Activated naive CD8-positive, alpha-beta T cell treated with anti-CD3 and anti-CD28 coated beads, Interleukin-2, amount 10 ng/mL, durations not matched to agents 7 days and 5 days (primary cell): ENCODE results near the gene KLK13. TPM values are rescaled to one million over a fixed set of nuclear protein-coding genes. Genes with fewer than 3 reads are reported as not detected.

Experiments
- ATAC-seq: fragments of 150-1000 bp; cut with Tn5 transposase; one replicate; pipeline ENCODE4 v1.10.0; 2021; ENCODE audit warnings: low read depth, moderate library complexity
- POLR2A ChIA-PET: fragments of 350-600 bp; sonication (Branson Sonifier 250); formaldehyde crosslinking; loops from one replicate; lab custom pipeline; 2021; ENCODE audit warnings: antibody characterized with exemption; lab: Charles Lee
- DNase-seq: peaks from one replicate; pipeline ENCODE4 v3.0.0; 2021
- H3K27ac Mint-ChIP-seq: one replicate; pipeline ENCODE4 v1.8.0; 2022; ENCODE audit warnings: mild to moderate bottlenecking, mixed read lengths
- H3K27me3 Mint-ChIP-seq: one replicate; pipeline ENCODE4 v1.8.0; 2022; ENCODE audit warnings: mild to moderate bottlenecking, moderate library complexity, mixed read lengths
- H3K36me3 Mint-ChIP-seq: one replicate; pipeline ENCODE4 v1.8.0; 2021; ENCODE audit warnings: mild to moderate bottlenecking, mixed read lengths
- H3K4me1 Mint-ChIP-seq: one replicate; pipeline ENCODE4 v1.8.0; 2021; ENCODE audit warnings: mixed read lengths
- H3K4me3 Mint-ChIP-seq: one replicate; pipeline ENCODE4 v1.8.0; 2022; ENCODE audit warnings: mild to moderate bottlenecking, moderate library complexity, mixed read lengths
- H3K9me3 Mint-ChIP-seq: one replicate; pipeline ENCODE4 v1.8.0; 2021; ENCODE audit warnings: mixed read lengths
- total RNA-seq, 2 experiments: library from RNA; stranded (reverse); gene quantifications; one replicate each; pipeline ENCODE4 v1.2.3, GENCODE V29; 2021

Gene KLK13, protein sequence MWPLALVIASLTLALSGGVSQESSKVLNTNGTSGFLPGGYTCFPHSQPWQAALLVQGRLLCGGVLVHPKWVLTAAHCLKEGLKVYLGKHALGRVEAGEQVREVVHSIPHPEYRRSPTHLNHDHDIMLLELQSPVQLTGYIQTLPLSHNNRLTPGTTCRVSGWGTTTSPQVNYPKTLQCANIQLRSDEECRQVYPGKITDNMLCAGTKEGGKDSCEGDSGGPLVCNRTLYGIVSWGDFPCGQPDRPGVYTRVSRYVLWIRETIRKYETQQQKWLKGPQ
- total RNA-seq, result not detected

DNA sequence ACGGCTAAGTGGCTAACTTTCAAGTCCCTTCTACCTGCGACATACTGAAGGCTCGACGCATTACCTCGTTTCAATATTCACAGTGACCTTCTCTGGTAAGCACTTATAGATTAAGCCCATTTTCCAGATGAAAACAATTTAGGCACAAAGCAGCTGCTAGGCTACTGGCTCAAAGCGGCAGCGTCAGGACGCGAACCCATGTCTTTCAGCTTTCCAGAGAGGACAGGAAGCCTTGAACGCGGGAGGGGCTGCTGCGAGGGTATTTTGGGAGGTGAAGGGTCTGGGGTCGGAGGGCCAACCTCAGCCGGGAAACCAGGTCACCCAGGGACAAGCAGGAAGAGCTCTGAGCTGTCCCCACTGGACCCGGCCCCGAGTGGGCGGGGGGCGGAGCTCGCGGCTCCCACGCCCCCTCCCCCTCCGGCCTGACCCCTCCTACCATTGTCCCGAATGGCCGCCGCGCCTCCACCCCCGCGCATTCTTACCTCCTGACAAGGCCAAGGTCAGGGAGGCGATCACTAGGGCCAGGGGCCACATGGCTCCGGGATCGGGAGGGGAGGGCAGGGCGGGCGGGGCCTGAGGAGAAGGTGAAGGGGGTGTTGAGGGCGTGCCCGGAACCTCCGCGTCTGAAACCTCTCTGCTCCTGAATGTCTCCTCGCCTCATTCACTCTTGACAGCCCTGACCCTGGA lies at the start of gene KLK13:
KLK13 (minus strand) TSS at position 559 of the 687 bp plus-strand sequence; CDS start at position 534, 25 bp downstream.
- no peak for DNase-seq

DNA sequence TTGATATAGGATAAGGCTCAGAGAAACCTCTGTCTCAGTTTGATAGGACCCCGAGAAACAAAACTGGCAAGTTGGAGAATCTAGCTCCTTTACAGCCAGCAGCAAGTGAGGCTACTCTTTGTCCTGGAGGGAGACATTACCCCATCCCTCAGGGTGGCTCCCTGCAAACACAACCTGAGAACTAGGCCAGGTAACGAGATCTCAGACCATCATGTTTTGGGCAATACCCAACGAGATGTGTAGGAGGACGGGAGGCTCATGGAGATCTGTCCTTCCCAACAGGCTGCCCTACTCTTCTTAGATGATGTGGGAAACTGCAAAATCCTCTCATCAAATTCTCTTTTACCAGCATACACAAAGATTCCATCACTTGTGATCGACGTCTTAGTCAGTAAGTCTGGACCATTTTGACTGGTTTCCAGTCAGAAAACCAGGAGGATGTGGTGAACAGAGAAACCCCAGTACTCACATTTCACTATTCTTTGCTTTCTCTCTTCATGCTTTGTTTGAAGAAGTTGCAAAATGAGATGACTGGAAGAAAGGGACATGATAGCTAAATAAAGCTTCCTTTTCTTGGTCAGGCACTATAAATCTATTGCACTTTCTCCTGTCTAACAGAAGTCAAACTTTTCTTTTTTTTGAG lies 49.3 kb upstream of the KLK13 start:
- Mint-ChIP-seq H3K27ac (peak overlapping the region; percentile 65), H3K4me3 (peak overlapping the region; percentile 26), H3K27me3 (peaks cover 9% of the 10 kb centered on the region), H3K36me3 (no peaks in the 10 kb centered on the region), H3K4me1 (peaks cover 31% of the 10 kb centered on the region), H3K9me3 (no peaks in the 10 kb centered on the region)
- POLR2A ChIA-PET, result interaction anchor here (0.5 to 1.4 kb wide), 2 partner anchors 9 to 18 kb away, joined by 3 to 4 read pairs; no protein-coding TSS in a partner anchor
- DNase-seq, result no peak
- peak; percentile 76 for ATAC-seq

More for the DNA sequence above, at the start of gene KLK13:
- Mint-ChIP-seq H3K4me3 (no peak within 1 kb of the TSS), H3K9me3 (no peaks in the 10 kb centered on the region), H3K27me3 (peaks cover 30% of the 10 kb centered on the region), H3K27ac (no peak within 1 kb of the TSS), H3K36me3 (no peaks in the 10 kb centered on the region), H3K4me1 (peaks cover 2% of the 10 kb centered on the region)
- ATAC-seq, result no peak
- POLR2A ChIA-PET, result interaction anchor here (0.7 kb wide), 1 partner anchor 491 kb away, joined by 4 read pairs; no protein-coding TSS in a partner anchor

GRCh38 chr19:51111606-51112005 lies 46.7 kb upstream of the KLK13 start:
- DNase-seq, result no peak

GRCh38 chr19:51110666-51110971 lies 45.7 kb upstream of the KLK13 start:
- ATAC-seq, result no peak

More at GRCh38 chr19:51111606-51112005, 46.7 kb upstream of the KLK13 start:
- ATAC-seq, result no peak
- Mint-ChIP-seq H3K4me1 (peaks cover 34% of the 10 kb centered on the region), H3K36me3 (no peaks in the 10 kb centered on the region), H3K27ac (no peak overlapping the region), H3K4me3 (no peak overlapping the region), H3K27me3 (peaks cover 2% of the 10 kb centered on the region), H3K9me3 (no peaks in the 10 kb centered on the region)
- POLR2A ChIA-PET, result interaction anchor here (0.7 kb wide), 1 partner anchor 278 kb away, joined by 6 read pairs; no protein-coding TSS in a partner anchor

GRCh38 chr19:51108805-51109146 lies 43.9 kb upstream of the KLK13 start:
- H3K4me3 Mint-ChIP-seq, result peak overlapping the region; percentile 90
- DNase-seq, result no peak
- POLR2A ChIA-PET, result interaction anchor here (0.6 to 1.0 kb wide), 2 partner anchors 10 to 23 kb away, joined by 3 read pairs; no protein-coding TSS in a partner anchor
- peak; percentile 40 for ATAC-seq
- no peaks in the 10 kb centered on the region for H3K36me3 Mint-ChIP-seq
- no peaks in the 10 kb centered on the region for H3K9me3 Mint-ChIP-seq
- H3K27ac Mint-ChIP-seq, result peak overlapping the region; percentile 88
- peaks cover 21% of the 10 kb centered on the region for H3K4me1 Mint-ChIP-seq
- no peaks in the 10 kb centered on the region for H3K27me3 Mint-ChIP-seq

More at GRCh38 chr19:51110666-51110971, 45.7 kb upstream of the KLK13 start:
- Mint-ChIP-seq H3K27ac (no peak overlapping the region), H3K36me3 (no peaks in the 10 kb centered on the region), H3K9me3 (no peaks in the 10 kb centered on the region), H3K4me3 (no peak overlapping the region), H3K27me3 (no peaks in the 10 kb centered on the region), H3K4me1 (peaks cover 33% of the 10 kb centered on the region)
- no peak for DNase-seq
- POLR2A ChIA-PET, result interaction anchor here (1.0 kb wide), 1 partner anchor 21 kb away, joined by 3 read pairs; no protein-coding TSS in a partner anchor

GRCh38 chr19:51108066-51108804 lies 43.3 kb upstream of the KLK13 start, which contains the start of gene CTU1:
Gene CTU1 (minus strand): TSS chr19:51108409. CDS start chr19:51104569, 3,840 bp downstream.
- no peaks in the 10 kb centered on the region for H3K27me3 Mint-ChIP-seq
- H3K9me3 Mint-ChIP-seq, result no peaks in the 10 kb centered on the region
- POLR2A ChIA-PET, result interaction anchor here (0.6 to 1.0 kb wide), 4 partner anchors 9 to 24 kb away, joined by 3 to 4 read pairs (median 4); no protein-coding TSS in a partner anchor
- ATAC-seq (peak; percentile 96), DNase-seq (peak; percentile 96)
- peak within 1 kb of the TSS; percentile 90 for H3K4me3 Mint-ChIP-seq
- H3K27ac Mint-ChIP-seq, result peak within 1 kb of the TSS; percentile 88
- H3K36me3 Mint-ChIP-seq, result no peaks in the 10 kb centered on the region
- H3K4me1 Mint-ChIP-seq, result peaks cover 20% of the 10 kb centered on the region

GRCh38 chr19:51107406-51108065 lies 42.6 kb upstream of the KLK13 start:
- H3K27ac Mint-ChIP-seq, result peak overlapping the region; percentile 88
- ATAC-seq (no peak), DNase-seq (no peak)
- H3K4me1 Mint-ChIP-seq, result peaks cover 23% of the 10 kb centered on the region
- no peaks in the 10 kb centered on the region for H3K9me3 Mint-ChIP-seq
- H3K27me3 Mint-ChIP-seq, result no peaks in the 10 kb centered on the region
- peaks cover 2% of the 10 kb centered on the region for H3K36me3 Mint-ChIP-seq
- POLR2A ChIA-PET, result interaction anchor here (0.7 to 1.0 kb wide), 2 partner anchors 11 to 15 kb away, joined by 4 read pairs; no protein-coding TSS in a partner anchor
- peak overlapping the region; percentile 90 for H3K4me3 Mint-ChIP-seq

DNA sequence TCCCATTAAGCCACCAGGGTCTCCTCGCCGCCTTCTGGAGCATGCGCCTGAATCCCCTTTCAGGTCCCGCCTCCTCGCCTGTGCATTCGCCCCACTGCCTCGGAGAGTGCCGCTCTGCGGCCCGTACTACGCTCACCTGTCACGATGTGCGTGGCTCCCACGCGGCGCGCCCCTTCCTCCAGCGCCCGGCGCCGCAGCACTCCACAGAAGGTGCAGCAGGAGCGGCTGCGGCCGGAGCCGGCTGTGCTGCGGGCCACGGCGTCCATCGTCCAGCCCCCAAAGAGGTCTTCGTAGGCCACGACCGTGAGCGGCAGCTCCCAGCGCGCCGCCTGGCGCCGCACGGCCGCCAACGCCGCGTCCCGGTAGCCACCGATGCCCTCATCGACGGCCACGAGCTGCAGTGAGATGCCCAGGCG lies 39.0 kb upstream of the KLK13 start:
- no peak overlapping the region for H3K4me3 Mint-ChIP-seq
- H3K27me3 Mint-ChIP-seq, result no peaks in the 10 kb centered on the region
- no peak overlapping the region for H3K27ac Mint-ChIP-seq
- no peak for DNase-seq
- POLR2A ChIA-PET, result no interaction called here
- H3K9me3 Mint-ChIP-seq, result no peaks in the 10 kb centered on the region
- peaks cover 6% of the 10 kb centered on the region for H3K36me3 Mint-ChIP-seq
- ATAC-seq, result no peak
- H3K4me1 Mint-ChIP-seq, result peaks cover 28% of the 10 kb centered on the region

DNA sequence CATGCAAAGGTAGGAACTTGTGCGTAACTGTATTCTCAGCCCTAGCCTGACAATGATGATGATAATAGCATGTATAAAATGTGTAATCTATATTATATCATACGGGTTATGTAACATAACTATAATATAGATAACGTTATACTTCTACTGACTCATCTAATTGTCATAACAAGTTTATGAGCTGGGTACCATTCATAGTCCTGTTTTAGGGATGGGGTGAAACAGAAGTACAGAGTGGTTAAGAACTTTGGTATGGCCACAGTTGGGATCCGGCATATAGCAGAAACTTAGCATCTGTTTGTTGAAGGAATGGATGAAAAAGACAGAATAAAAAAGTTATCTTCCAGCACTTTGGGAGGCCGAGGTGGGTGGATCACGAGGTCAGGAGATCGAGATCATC lies 38.1 kb upstream of the KLK13 start:
- no peak for ATAC-seq

GRCh38 chr19:51101171-51101865 lies 36.4 kb upstream of the KLK13 start:
- peaks cover 27% of the 10 kb centered on the region for H3K4me1 Mint-ChIP-seq
- no peak overlapping the region for H3K27ac Mint-ChIP-seq
- H3K4me3 Mint-ChIP-seq, result no peak overlapping the region

More for the DNA sequence above, 38.1 kb upstream of the KLK13 start:
- no peak overlapping the region for H3K4me3 Mint-ChIP-seq
- POLR2A ChIA-PET, result no interaction called here
- peaks cover 6% of the 10 kb centered on the region for H3K36me3 Mint-ChIP-seq
- no peak overlapping the region for H3K27ac Mint-ChIP-seq
- no peak for DNase-seq
- H3K9me3 Mint-ChIP-seq, result no peaks in the 10 kb centered on the region
- no peaks in the 10 kb centered on the region for H3K27me3 Mint-ChIP-seq
- peaks cover 26% of the 10 kb centered on the region for H3K4me1 Mint-ChIP-seq

GRCh38 chr19:51100601-51101000 lies 35.7 kb upstream of the KLK13 start:
- DNase-seq (no peak), ATAC-seq (no peak)
- Mint-ChIP-seq H3K36me3 (peaks cover 18% of the 10 kb centered on the region), H3K27me3 (no peaks in the 10 kb centered on the region), H3K4me3 (no peak overlapping the region), H3K9me3 (no peaks in the 10 kb centered on the region), H3K27ac (no peak overlapping the region), H3K4me1 (peaks cover 23% of the 10 kb centered on the region)
- POLR2A ChIA-PET, result interaction anchor here (0.7 kb wide), 1 partner anchor 750 kb away, joined by 3 read pairs; no protein-coding TSS in a partner anchor

More at GRCh38 chr19:51101171-51101865, 36.4 kb upstream of the KLK13 start:
- peaks cover 18% of the 10 kb centered on the region for H3K36me3 Mint-ChIP-seq
- DNase-seq (no peak), ATAC-seq (no peak)
- H3K27me3 Mint-ChIP-seq, result no peaks in the 10 kb centered on the region
- POLR2A ChIA-PET, result no interaction called here
- no peaks in the 10 kb centered on the region for H3K9me3 Mint-ChIP-seq

- POLR2A ChIA-PET, result interaction anchor here (0.8 kb wide), 1 partner anchor 10 kb away, joined by 3 read pairs; no protein-coding TSS in a partner anchor
- DNase-seq, result no peak
- Mint-ChIP-seq H3K36me3 (peaks cover 18% of the 10 kb centered on the region), H3K27me3 (no peaks in the 10 kb centered on the region), H3K4me3 (peak overlapping the region; percentile 51), H3K27ac (peak overlapping the region; percentile 79), H3K9me3 (no peaks in the 10 kb centered on the region), H3K4me1 (peaks cover 21% of the 10 kb centered on the region)
- ATAC-seq, result no peak
These were observed 34.1 kb upstream of the KLK13 start for GRCh38 chr19:51099047-51099382.
